H1 (cell line): ENCODE data around the gene RDH16. TPM values are rescaled to one million over a fixed set of nuclear protein-coding genes. Genes with fewer than 3 reads are reported as not detected.

Source experiments
- polyA plus RNA-seq, 7 experiments: library from polyadenylated mRNA; depleted of rRNA in 3 of 7; stranded (reverse) in 5 of 7; unstranded in 2 of 7; fragments of >200 nt in 5 of 7; fragments of 200-250 nt in 2 of 7; gene quantifications; 1 replicate in 5 of 7; 2 replicates in 1 of 7; 4 replicates in 1 of 7; pipeline versions ENCODE4 v1.2.1 to v1.2.3, GENCODE V29; 2011 to 2013; ENCODE audit warnings: missing spikeins in 2 of 7, mixed read lengths in 2 of 7
- total RNA-seq: library from RNA; stranded (reverse); fragmentation: NEBNext Ultra II Directional; extraction: Animal tissue kit (Norgen Biotek cat#: 25700); gene quantifications from 2 replicates; pipeline ENCODE4 v1.2.1, GENCODE V29; 2021
- TF ChIP-seq, protein P1 (sequence below): IDR thresholded peaks from 2 replicates; pipeline ENCODE4 v1.6.1; 2011; ENCODE audit warnings: low read length, improper control_type of control experiment

RDH16 gene
- total and polyA plus RNA-seq, 2 of the 8 experiments (the other 6 are each of a cell fraction or from before 2014, with no cell fraction given): 0.30 to 0.79 TPM

DNA sequence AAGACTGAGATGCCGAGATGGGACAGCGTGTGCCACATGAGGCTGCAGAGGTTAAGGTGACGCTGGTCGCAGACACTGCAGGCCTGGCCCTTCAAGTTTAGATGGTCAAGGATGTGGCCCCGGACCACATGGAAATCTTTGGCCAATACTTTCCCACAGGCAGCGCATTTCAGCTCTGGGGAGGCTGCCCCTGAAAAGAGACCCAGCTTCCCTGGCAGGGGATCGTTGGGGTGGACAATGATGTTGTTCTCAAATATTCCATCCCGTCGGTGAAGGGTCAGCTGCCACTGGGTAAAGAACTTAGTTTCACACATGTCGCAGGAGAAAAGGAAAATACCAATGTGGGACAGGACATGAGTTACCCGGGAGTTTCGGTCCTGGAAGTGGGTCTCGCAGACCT is 46.0 kb upstream of the RDH16 start (continued):
- TF ChIP-seq, protein P1, sequence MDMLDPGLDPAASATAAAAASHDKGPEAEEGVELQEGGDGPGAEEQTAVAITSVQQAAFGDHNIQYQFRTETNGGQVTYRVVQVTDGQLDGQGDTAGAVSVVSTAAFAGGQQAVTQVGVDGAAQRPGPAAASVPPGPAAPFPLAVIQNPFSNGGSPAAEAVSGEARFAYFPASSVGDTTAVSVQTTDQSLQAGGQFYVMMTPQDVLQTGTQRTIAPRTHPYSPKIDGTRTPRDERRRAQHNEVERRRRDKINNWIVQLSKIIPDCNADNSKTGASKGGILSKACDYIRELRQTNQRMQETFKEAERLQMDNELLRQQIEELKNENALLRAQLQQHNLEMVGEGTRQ: no peak
